Activated CD8-positive, alpha-beta memory T cell treated with anti-CD3 and anti-CD28 coated beads for 1 hour (primary cell): Measurements from ENCODE around the gene IRF4.

Experiments used
- DNase-seq, 2 donors: peaks; one replicate each; pipeline ENCODE4 v3.0.0-alpha.2; 2020; ENCODE audit warnings: low read depth in 1 of 2; ENCODE audit errors: extremely low read depth in 1 of 2

Gene IRF4

GRCh38 chr6:391559-392440, at the start of gene IRF4:
Gene IRF4, plus strand, starts transcription at chr6:391752. Its CDS starts 1,401 bp downstream, at chr6:393153.
- peak in 1 of 2 donors; percentile 35 for DNase-seq

- no peak for DNase-seq
Measured at GRCh38 chr6:341914-342831, 49.4 kb upstream of the IRF4 start.

- DNase-seq, result no peak
Measured at GRCh38 chr6:342832-343179, 48.7 kb upstream of the IRF4 start.

GRCh38 chr6:343226-343935, 48.2 kb upstream of the IRF4 start:
- DNase-seq, result no peak

- DNase-seq, result no peak
Measured at GRCh38 chr6:343960-344815, 47.4 kb upstream of the IRF4 start.

- DNase-seq, result no peak
Measured at GRCh38 chr6:344816-345340, 46.7 kb upstream of the IRF4 start.

GRCh38 chr6:345747-346385, 45.7 kb upstream of the IRF4 start:
- no peak for DNase-seq

GRCh38 chr6:346386-347030, 45.0 kb upstream of the IRF4 start:
- DNase-seq, result no peak

- no peak for DNase-seq
Measured at GRCh38 chr6:347232-347631, 44.3 kb upstream of the IRF4 start.

GRCh38 chr6:347951-348859, 43.3 kb upstream of the IRF4 start:
- no peak for DNase-seq

GRCh38 chr6:348860-349396, 42.6 kb upstream of the IRF4 start:
- no peak for DNase-seq

GRCh38 chr6:349491-349921, 42.0 kb upstream of the IRF4 start:
- no peak for DNase-seq

GRCh38 chr6:350371-350770, 41.2 kb upstream of the IRF4 start:
- no peak for DNase-seq

- DNase-seq, result no peak
Measured at GRCh38 chr6:351011-351866, 40.3 kb upstream of the IRF4 start.

GRCh38 chr6:351867-352289, 39.7 kb upstream of the IRF4 start:
- DNase-seq, result no peak

- no peak for DNase-seq
Measured at GRCh38 chr6:352474-352873, 39.1 kb upstream of the IRF4 start.
